BLaER1 treated with 17β-estradiol and CSF1 and Interleukin-3, amounts not matched to agents 10 nM and 100 nM (cell line): ENCODE data around the gene RNF225.
A peak's percentile ranks its signal among the peaks of the same experiment; 100 is the strongest.

Source experiments
- H3K27ac ChIP-seq, 11 experiments: shearing (Covaris generic); formaldehyde crosslinking; 2 replicates each; pipeline ENCODE4 v1.8.1; 2022
- H3K27me3 ChIP-seq, 11 experiments: shearing (Covaris generic); formaldehyde crosslinking; 2 replicates each; pipeline ENCODE4 v1.8.1; 2022
- H3K36me3 ChIP-seq, 11 experiments: shearing (Covaris generic); formaldehyde crosslinking; 2 replicates each; pipeline ENCODE4 v1.8.1; 2022
- H3K4me1 ChIP-seq, 10 experiments: shearing (Covaris generic); formaldehyde crosslinking; 2 replicates each; pipeline ENCODE4 v1.8.1; 2022
- H3K4me2 ChIP-seq, 11 experiments: shearing (Covaris generic); formaldehyde crosslinking; 2 replicates each; pipeline ENCODE4 v1.8.1; 2022
- H3K4me3 ChIP-seq, 10 experiments: shearing (Covaris generic); formaldehyde crosslinking; 2 replicates each; pipeline ENCODE4 v1.8.1; 2022
- H3K9ac ChIP-seq, 11 experiments: shearing (Covaris generic); formaldehyde crosslinking; 2 replicates each; pipeline ENCODE4 v1.8.1; 2022
- H3K9me3 ChIP-seq, 11 experiments: shearing (Covaris generic); formaldehyde crosslinking; replicated peaks in 1 of 11; 2 replicates each; pipeline ENCODE4 v1.8.1; 2022
- H4K20me1 ChIP-seq, 11 experiments: shearing (Covaris generic); formaldehyde crosslinking; 2 replicates each; pipeline ENCODE4 v1.8.1; 2022
- Cebpa-rat ChIP-seq, 11 experiments: shearing (Covaris generic); IDR thresholded peaks; 2 replicates each; pipeline ENCODE4 v1.8.1; 2022

RNF225 gene

DNA sequence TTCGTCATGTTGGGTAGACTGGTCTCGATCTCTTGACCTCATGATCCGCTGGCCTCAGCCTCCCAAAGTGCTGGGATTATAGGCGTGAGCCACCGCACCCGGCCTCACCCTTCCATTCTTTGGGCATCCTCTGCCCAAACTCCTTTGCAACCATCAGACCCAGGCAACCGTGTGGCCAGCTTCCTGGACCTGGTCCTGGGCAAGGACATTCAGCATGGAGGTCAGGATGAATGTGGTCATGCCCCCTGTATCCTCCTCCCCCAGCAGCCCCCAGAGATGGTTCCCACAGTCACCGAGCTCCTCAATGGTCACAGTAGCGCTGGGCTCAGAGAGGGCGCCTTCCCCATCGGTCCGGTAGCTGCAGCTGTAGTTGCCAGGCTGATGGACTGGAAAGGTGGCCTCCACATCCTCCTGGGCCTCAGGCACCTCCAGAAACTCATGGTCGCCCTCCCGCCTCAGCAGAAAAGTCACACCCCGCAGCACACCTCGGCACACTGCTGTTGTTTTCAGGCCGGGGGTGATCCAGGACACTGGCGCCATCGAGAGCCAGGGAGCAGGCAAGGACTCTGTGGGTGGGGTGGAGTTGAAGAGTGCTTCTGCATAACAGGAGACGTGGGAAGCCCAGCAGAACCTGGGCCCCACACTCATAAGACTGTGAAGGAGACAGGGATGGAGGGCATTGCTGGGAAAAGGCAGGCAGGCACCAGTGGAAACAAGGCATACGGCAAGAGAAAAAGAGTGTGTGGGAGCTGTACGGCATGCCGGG, 43.3 kb upstream of the RNF225 start:
- Histone ChIP-seq H3K4me3 (no peak overlapping the region), H3K27ac (no peak overlapping the region), H3K27me3 (peaks cover 21 to 31% (median 24%) of the 10 kb centered on the region in 11 experiments), H3K4me2 (peak overlapping the region in 3 of 11 experiments; percentile 15 to 97 (median 97); a peak in 2 of 22 replicates), H3K9ac (no peak overlapping the region), H3K4me1 (peaks cover 46 to 70% (median 58%) of the 10 kb centered on the region in 10 experiments), H3K9me3 (no peaks in the 10 kb centered on the region), H4K20me1 (peaks cover 18 to 73% (median 66%) of the 10 kb centered on the region in 11 experiments), H3K36me3 (peaks cover 0 to 42% (median 25%) of the 10 kb centered on the region in 11 experiments; a peak in 17 of 22 replicates)
- TF ChIP-seq Cebpa-rat (IDR thresholded peaks at IDR 0.05): no peak

DNA sequence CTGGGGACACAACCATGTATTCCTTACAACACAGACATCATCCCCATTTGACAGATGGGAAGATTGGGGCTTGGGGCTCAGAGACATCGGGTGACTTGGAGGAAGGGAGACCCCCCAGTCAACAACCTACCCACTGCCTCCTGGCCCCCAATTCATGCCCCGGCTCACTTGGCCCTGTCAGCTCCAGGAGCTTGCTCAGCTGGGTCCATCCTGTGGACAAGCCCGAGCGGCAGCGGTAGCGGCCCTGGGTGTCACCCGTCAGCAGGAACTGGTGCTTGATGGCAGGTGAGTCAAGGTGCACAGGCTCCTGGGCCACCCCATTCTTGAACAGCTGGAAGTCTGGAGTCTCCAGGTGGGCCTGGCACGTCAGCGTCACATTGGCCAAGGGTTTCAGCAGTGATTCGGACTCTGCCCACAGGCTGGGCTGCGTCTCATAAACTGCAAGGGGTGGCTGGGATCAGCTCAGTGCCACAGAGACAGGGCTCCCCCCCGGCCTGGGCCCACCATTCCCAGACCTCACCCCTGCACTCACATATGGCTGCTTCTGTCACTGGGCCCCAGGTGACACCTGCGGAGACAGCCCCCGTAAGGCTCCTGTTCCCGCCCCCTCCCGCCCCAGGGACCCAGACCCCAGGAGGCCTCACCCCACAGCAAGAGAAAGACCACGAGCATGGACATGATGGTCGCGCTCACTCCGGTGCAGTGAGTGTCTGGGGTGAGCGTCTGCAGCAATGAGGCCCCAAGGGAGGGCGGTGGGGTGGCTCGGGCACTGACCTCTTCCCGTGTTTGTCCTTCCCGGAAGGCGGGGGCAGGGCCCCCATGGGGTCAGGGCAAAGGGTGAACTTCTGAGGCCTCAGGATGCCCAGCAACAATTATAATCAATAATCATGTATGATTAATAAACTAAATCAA, 42.4 kb upstream of the RNF225 start, which contains the start of gene A1BG:
A1BG (minus strand) TSS at position 733 of the 912 bp plus-strand sequence; CDS start at position 678, 55 bp downstream.
- peak within 1 kb of the TSS in 4 of 11 experiments; percentile 15 to 25 (median 18); a peak in 3 of 22 replicates for H3K4me2 ChIP-seq
- peaks cover 18 to 78% (median 68%) of the 10 kb centered on the region in 11 experiments for H4K20me1 ChIP-seq
- peaks cover 49 to 78% (median 64%) of the 10 kb centered on the region in 10 experiments for H3K4me1 ChIP-seq

DNA sequence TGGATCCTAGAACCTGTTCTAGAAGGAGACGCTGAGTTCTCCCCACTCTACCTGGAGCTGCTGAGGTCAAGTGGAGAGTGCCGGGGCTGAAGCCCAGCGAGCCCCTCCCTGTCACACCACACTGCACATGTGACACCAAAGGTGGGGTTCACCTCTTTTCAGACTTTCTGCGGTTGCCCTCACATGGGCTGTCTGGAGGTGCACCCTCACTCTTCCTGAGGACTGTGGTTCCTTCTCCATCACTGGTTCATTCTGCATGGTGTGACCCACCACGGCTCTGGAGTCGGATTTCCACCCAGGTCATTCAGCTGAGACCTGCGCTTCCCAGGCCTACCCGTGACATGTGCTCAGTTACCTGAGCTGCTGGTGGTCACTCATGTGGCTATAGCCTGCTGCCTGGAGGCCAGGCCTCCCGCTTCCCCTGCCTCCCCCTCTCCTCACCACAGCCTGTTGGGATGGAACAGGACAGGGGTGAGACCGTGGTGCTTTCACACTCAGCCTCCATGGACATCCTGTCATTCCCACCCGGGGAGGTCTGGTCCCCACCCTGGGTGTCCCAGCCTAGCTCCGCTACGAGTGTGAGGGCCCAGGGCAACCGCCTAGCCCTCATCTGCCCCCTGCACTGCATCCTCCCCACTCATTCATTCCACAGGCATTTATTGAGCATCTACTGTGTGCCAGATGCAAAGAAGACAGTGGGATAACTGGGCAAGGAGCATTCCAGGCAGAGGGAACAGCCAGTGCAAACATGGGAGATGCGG, 41.6 kb upstream of the RNF225 start:
- no peak overlapping the region for H3K9ac ChIP-seq
- peaks cover 0 to 42% (median 25%) of the 10 kb centered on the region in 11 experiments; a peak in 17 of 22 replicates for H3K36me3 ChIP-seq
- no peak overlapping the region for H3K4me3 ChIP-seq
- H3K27ac ChIP-seq: no peak overlapping the region
- H3K9me3 ChIP-seq: no peaks in the 10 kb centered on the region
- H3K4me1 ChIP-seq: peaks cover 42 to 79% (median 64%) of the 10 kb centered on the region in 10 experiments
- peaks cover 18 to 79% (median 68%) of the 10 kb centered on the region in 11 experiments for H4K20me1 ChIP-seq
- no peak overlapping the region for H3K4me2 ChIP-seq
- H3K27me3 ChIP-seq: peaks cover 31 to 39% (median 35%) of the 10 kb centered on the region in 11 experiments
- no peak for TF ChIP-seq Cebpa-rat (IDR thresholded peaks at IDR 0.05)

More for the DNA sequence above, 42.4 kb upstream of the RNF225 start, which contains the start of gene A1BG:
- no peak for TF ChIP-seq Cebpa-rat (IDR thresholded peaks at IDR 0.05)
- 0 out of 22 replicates have a peak within 1 kb of the TSS, but pooled peaks of 1 of the 11 experiments have one; percentile 23 for H3K9ac ChIP-seq
- no peaks in the 10 kb centered on the region for H3K9me3 ChIP-seq
- no peak within 1 kb of the TSS for H3K27ac ChIP-seq
- peaks cover 0 to 42% (median 25%) of the 10 kb centered on the region in 11 experiments; a peak in 17 of 22 replicates for H3K36me3 ChIP-seq
- no peak within 1 kb of the TSS for H3K4me3 ChIP-seq
- H3K27me3 ChIP-seq: peaks cover 28 to 39% (median 32%) of the 10 kb centered on the region in 11 experiments

DNA sequence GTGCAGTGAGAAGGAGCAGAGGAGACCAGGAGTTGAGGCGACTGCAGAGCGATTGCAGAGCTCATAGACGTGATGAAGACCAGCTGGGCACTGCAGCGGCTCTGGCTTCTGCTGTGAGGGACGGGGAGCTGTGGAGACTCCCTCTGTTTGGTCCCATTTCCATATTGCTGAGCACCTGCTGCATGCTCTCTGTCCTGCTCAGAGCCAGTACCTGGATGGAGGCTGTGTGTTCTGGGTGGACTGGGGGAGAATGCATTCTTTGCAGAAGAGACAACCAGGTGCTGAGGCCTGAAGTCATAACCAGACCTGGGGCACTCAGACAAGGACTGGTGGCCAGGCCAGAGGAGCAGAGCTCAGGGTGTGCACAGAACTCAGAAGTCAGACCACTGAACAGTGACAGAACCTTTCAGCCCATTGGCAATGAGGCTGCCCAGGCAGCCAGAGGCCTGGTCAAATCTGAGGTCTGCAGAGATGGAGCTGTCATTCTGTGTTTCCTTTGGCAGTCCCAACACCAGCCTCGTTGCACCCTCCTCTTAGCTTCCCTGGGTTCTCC, 40.9 kb upstream of the RNF225 start:
- Histone ChIP-seq H3K4me2 (no peak overlapping the region), H3K4me3 (no peak overlapping the region), H3K9ac (no peak overlapping the region), H3K4me1 (peaks cover 35 to 76% (median 60%) of the 10 kb centered on the region in 10 experiments), H3K27me3 (peaks cover 31 to 39% (median 35%) of the 10 kb centered on the region in 11 experiments), H3K27ac (no peak overlapping the region), H3K9me3 (no peaks in the 10 kb centered on the region), H3K36me3 (peaks cover 0 to 42% (median 25%) of the 10 kb centered on the region in 11 experiments; a peak in 17 of 22 replicates), H4K20me1 (peaks cover 18 to 79% (median 68%) of the 10 kb centered on the region in 11 experiments)
- TF ChIP-seq Cebpa-rat (IDR thresholded peaks at IDR 0.05): no peak

DNA sequence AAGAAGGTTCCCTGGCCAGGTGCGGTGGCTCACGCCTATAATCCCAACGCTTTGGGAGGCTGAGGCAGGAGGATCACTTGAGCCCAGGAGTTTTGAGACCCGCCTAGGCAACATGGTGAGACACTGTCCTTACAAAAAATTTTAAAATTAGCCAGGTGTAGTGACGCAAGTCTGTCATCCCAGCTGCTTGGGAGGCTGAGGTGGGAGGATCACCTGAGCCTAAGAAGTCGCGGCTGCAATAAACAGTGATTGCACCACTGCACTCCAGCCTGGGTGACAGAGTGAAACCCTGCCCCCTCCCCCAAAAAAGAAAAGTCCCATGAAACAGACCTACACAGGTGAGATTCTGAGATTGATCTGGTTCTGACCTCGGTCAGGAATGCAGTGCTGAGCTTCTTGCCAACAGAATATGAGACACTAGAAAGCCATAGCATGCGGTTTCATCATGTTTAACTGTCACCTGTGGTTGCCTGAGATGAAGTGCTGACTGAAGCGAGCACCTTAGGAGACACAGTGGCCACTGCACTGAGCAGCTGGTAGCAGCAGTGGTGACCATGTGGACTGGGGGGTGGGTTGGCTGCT, 40.1 kb upstream of the RNF225 start:
- peaks cover 28 to 69% (median 53%) of the 10 kb centered on the region in 10 experiments for H3K4me1 ChIP-seq
- peaks cover 31 to 39% (median 35%) of the 10 kb centered on the region in 11 experiments for H3K27me3 ChIP-seq
- H3K9ac ChIP-seq: peak overlapping the region in 1 of 11 experiments; percentile 40; a peak in 1 of 22 replicates
- H3K4me2 ChIP-seq: peak overlapping the region in 10 of 11 experiments; percentile 80 to 98 (median 93); a peak in 21 of 22 replicates
- peaks cover 16 to 78% (median 68%) of the 10 kb centered on the region in 11 experiments for H4K20me1 ChIP-seq
- peaks cover 0 to 42% (median 25%) of the 10 kb centered on the region in 11 experiments; a peak in 17 of 22 replicates for H3K36me3 ChIP-seq
- no peak for TF ChIP-seq Cebpa-rat (IDR thresholded peaks at IDR 0.05)
- no peak overlapping the region for H3K27ac ChIP-seq
- H3K9me3 ChIP-seq: no peaks in the 10 kb centered on the region
- 0 out of 20 replicates have a peak overlapping the region, but pooled peaks of 1 of the 10 experiments have one; percentile 53 for H3K4me3 ChIP-seq

DNA sequence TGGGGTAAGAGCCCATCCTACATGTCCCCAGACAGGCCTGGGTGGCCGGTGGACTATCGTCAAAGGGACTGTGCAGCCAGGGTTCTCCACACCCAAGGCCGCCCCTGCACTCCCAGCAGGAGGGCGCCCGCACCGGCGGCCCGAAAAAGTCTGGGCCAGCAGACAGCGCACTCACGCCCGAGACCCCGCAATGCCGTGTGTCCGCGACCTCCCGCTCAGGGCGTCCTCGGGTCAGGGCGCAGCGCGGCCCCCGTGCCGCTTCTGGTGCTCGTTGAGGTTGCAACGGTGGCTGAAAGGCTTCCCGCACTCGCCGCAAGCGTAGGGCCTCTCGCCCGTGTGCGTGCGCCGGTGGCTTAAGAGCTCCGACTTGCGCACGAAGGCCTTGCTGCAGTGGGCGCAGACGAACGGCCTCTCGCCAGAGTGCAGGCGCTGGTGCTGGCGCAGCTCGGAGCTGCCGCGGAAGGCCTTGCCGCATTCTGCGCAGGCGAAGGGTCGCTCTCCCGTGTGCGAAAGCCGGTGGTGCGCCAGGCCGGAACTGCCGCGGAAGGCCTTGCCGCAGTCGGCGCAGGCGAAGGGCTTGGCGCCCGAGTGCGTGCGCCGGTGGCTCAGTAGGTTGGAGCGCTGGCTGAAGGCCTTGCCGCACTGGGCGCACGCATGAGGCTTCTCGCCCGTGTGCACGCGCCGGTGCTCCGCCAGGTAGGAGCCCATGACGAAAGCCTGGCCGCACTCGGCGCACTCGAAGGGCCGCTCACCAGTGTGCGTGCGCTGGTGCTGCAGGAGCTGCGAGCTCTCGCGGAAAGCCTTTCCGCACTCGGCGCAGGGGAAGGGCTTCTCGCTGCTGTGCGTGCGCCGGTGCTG, 39.3 kb upstream of the RNF225 start:
- no peak for TF ChIP-seq Cebpa-rat (IDR thresholded peaks at IDR 0.05)
- H3K9me3 ChIP-seq: no peaks in the 10 kb centered on the region
- H3K27me3 ChIP-seq: peaks cover 31 to 39% (median 35%) of the 10 kb centered on the region in 11 experiments
- peak overlapping the region; percentile 31 to 64 (median 46); a peak in 19 of 20 replicates for H3K4me3 ChIP-seq
- H3K4me1 ChIP-seq: peaks cover 20 to 65% (median 47%) of the 10 kb centered on the region in 10 experiments
- peaks cover 8 to 70% (median 59%) of the 10 kb centered on the region in 11 experiments for H4K20me1 ChIP-seq
- no peak overlapping the region; a peak in 1 of 22 replicates for H3K27ac ChIP-seq
- H3K36me3 ChIP-seq: peaks cover 0 to 36% (median 23%) of the 10 kb centered on the region in 11 experiments; a peak in 17 of 22 replicates
- H3K9ac ChIP-seq: peak overlapping the region in 10 of 11 experiments; percentile 15 to 57 (median 44); a peak in 18 of 22 replicates
- peak overlapping the region; percentile 80 to 98 (median 94) for H3K4me2 ChIP-seq
